CD14-positive monocyte (primary cell): ENCODE measurements around the gene SMG1. TPM values are rescaled to one million over a fixed set of nuclear protein-coding genes. Genes with fewer than 3 reads are reported as not detected.
A peak's percentile ranks its signal among the peaks of the same experiment; 100 is the strongest.

Source experiments
- DNase-seq, 3 donors: peaks; one replicate each; pipeline ENCODE4 v3.0.0-alpha.2; 2011 to 2022
- H2AFZ ChIP-seq: 2 replicates; pipeline ENCODE4 v1.6.0; 2012; ENCODE audit warnings: mild to moderate bottlenecking, low read depth, low read length, inconsistent platforms; ENCODE audit not compliant: insufficient read depth, poor library complexity, severe bottlenecking
- H3K27ac ChIP-seq, 2 donors: 1 replicate in 1 of 2; 2 replicates in 1 of 2; pipeline ENCODE4 v1.5.1; 2012 to 2013; ENCODE audit warnings: low read length in 2 of 2, control low read depth in 1 of 2, inconsistent platforms in 1 of 2, low read depth in 1 of 2, mild to moderate bottlenecking in 1 of 2
- H3K27me3 ChIP-seq, 2 donors: one replicate each; pipeline versions ENCODE4 v1.6.0 to v1.6.1; 2011 to 2013; ENCODE audit warnings: low read length in 2 of 2; ENCODE audit not compliant: control insufficient read depth in 2 of 2, insufficient read depth in 2 of 2
- H3K36me3 ChIP-seq, 2 donors: replicated peaks in 1 of 2; 1 replicate in 1 of 2; 2 replicates in 1 of 2; pipeline versions ENCODE4 v1.5.1 to v1.6.1; 2012 to 2013; ENCODE audit warnings: low read length in 2 of 2, control low read depth in 1 of 2, inconsistent platforms in 1 of 2, mild to moderate bottlenecking in 1 of 2; ENCODE audit not compliant: insufficient read depth in 2 of 2, control insufficient read depth in 1 of 2
- H3K4me1 ChIP-seq, 2 donors: 1 replicate in 1 of 2; 2 replicates in 1 of 2; pipeline versions ENCODE4 v1.5.1 to v1.6.1; 2012 to 2013; ENCODE audit warnings: low read length in 2 of 2, control low read depth in 1 of 2, inconsistent platforms in 1 of 2, mild to moderate bottlenecking in 1 of 2, moderate library complexity in 1 of 2; ENCODE audit not compliant: insufficient read depth in 2 of 2, control insufficient read depth in 1 of 2
- H3K4me2 ChIP-seq: replicated peaks from 2 replicates; pipeline ENCODE3; 2012; ENCODE audit warnings: low read length, moderate library complexity, mild to moderate bottlenecking; ENCODE audit not compliant: poor library complexity, severe bottlenecking; ENCODE audit errors: extremely low read depth
- H3K4me3 ChIP-seq, 3 experiments: fragments of 200-600 bp in 1 of 3; sonication (generic) in 1 of 3; replicated peaks in 1 of 3; 1 replicate in 2 of 3; 2 replicates in 1 of 3; pipeline ENCODE4 v1.5.1; 2011 to 2013; ENCODE audit warnings: low read length in 3 of 3, mild to moderate bottlenecking in 3 of 3, control low read depth in 2 of 3, low read depth in 2 of 3, inconsistent platforms in 1 of 3, moderate library complexity in 1 of 3
- H3K79me2 ChIP-seq: 2 replicates; pipeline ENCODE4 v1.6.0; 2012; ENCODE audit warnings: mild to moderate bottlenecking, control low read depth, inconsistent platforms, low read length, moderate library complexity; ENCODE audit not compliant: insufficient read depth
- H3K9ac ChIP-seq: 2 replicates; pipeline ENCODE4 v1.6.0; 2017; ENCODE audit warnings: low read length, mild to moderate bottlenecking; ENCODE audit not compliant: insufficient read depth, poor library complexity, severe bottlenecking
- H3K9me3 ChIP-seq, 2 donors: replicated peaks in 1 of 2; 1 replicate in 1 of 2; 2 replicates in 1 of 2; pipeline versions ENCODE4 v1.5.1 to v1.6.1; 2012 to 2013; ENCODE audit warnings: low read length in 2 of 2, control low read depth in 1 of 2; ENCODE audit not compliant: control insufficient read depth in 1 of 2, insufficient read depth in 1 of 2
- H4K20me1 ChIP-seq: 2 replicates; pipeline ENCODE4 v1.6.0; 2012; ENCODE audit warnings: mild to moderate bottlenecking, low read length, control low read depth, moderate library complexity; ENCODE audit not compliant: insufficient read depth
- H3K27ac Mint-ChIP-seq, 7 donors: one replicate each; pipeline ENCODE4 v1.8.0; 2020; ENCODE audit warnings: mild to moderate bottlenecking in 7 of 7, mixed read lengths in 7 of 7, moderate library complexity in 6 of 7, inconsistent platforms in 2 of 7
- H3K27me3 Mint-ChIP-seq, 3 donors: one replicate each; pipeline ENCODE4 v1.8.0; 2021 to 2022; ENCODE audit warnings: low read depth in 3 of 3, mild to moderate bottlenecking in 3 of 3, mixed read lengths in 3 of 3, moderate library complexity in 3 of 3, inconsistent platforms in 1 of 3
- H3K36me3 Mint-ChIP-seq, 2 donors: one replicate each; pipeline ENCODE4 v1.8.0; 2020; ENCODE audit warnings: mixed read lengths in 2 of 2, inconsistent platforms in 1 of 2, mild to moderate bottlenecking in 1 of 2
- H3K4me1 Mint-ChIP-seq: one replicate; pipeline ENCODE4 v1.8.0; 2020; ENCODE audit warnings: mild to moderate bottlenecking, mixed read lengths
- H3K4me3 Mint-ChIP-seq, 2 donors: one replicate each; pipeline ENCODE4 v1.8.0; 2020; ENCODE audit warnings: mild to moderate bottlenecking in 2 of 2, mixed read lengths in 2 of 2, moderate library complexity in 1 of 2
- H3K9me3 Mint-ChIP-seq, 7 donors: one replicate each; pipeline ENCODE4 v1.8.0; 2020 to 2022; ENCODE audit warnings: mixed read lengths in 7 of 7, mild to moderate bottlenecking in 6 of 7, moderate library complexity in 6 of 7, inconsistent platforms in 2 of 7
- CTCF ChIP-seq: fragments of 200-600 bp; IDR thresholded peaks from one replicate; pipeline ENCODE4 v1.8.0; 2022; ENCODE audit warnings: antibody characterized with exemption, mild to moderate bottlenecking
- WGBS: methylation state at CpG from one replicate; pipeline ENCODE4 v1.1.5; 2013; ENCODE audit warnings: missing lambda C conversion rate; ENCODE audit not compliant: insufficient coverage; 5-methylcytosine and 5-hydroxymethylcytosine counted together
- intact Hi-C, 2 donors: fragments of 100-400 bp; cut with micrococcal nuclease; formaldehyde crosslinking; loops; one replicate each; pipeline versions ENCODE4 v1.15.0 to v1.15.1; 2023
- polyA plus RNA-seq, 3 donors: library from polyadenylated mRNA; depleted of rRNA in 1 of 3; unstranded in 2 of 3; stranded (reverse) in 1 of 3; fragments of 300-500 nt in 2 of 3; fragments of >200 nt in 1 of 3; fragmentation: Illumina TruSeq in 2 of 3; gene quantifications; 1 replicate in 2 of 3; 2 replicates in 1 of 3; pipeline ENCODE4 v1.2.3, GENCODE V29; 2012 to 2021

The SMG1 gene
- polyA plus RNA-seq, 3 donors: 2.4 to 31.8 (median 7.1) TPM

- no peaks in the 10 kb centered on the region for H3K9me3 Mint-ChIP-seq
- intact Hi-C loops: no loop called here
- TF ChIP-seq CTCF: no peak
- H3K27me3 Mint-ChIP-seq: peaks cover 0 to 5% (median 4%) of the 10 kb centered on the region in 3 donors
- DNase-seq: no peak
- Histone ChIP-seq H3K27me3 (no peaks in the 10 kb centered on the region), H4K20me1 (no peaks in the 10 kb centered on the region), H3K4me3 (no peak overlapping the region), H3K9ac (no peak overlapping the region), H3K4me1 (peaks cover 9 to 12% of the 10 kb centered on the region in 2 donors), H3K79me2 (no peaks in the 10 kb centered on the region), H3K4me2 (no peak overlapping the region), H3K9me3 (no peaks in the 10 kb centered on the region), H3K36me3 (no peaks in the 10 kb centered on the region), H2AFZ (no peak overlapping the region), H3K27ac (no peak overlapping the region)
- WGBS: 100% methylated on average over 1 of the region's 11 CpGs
- H3K36me3 Mint-ChIP-seq: no peaks in the 10 kb centered on the region
- peaks cover 10% of the 10 kb centered on the region for H3K4me1 Mint-ChIP-seq
- no peak overlapping the region for H3K4me3 Mint-ChIP-seq
- H3K27ac Mint-ChIP-seq: no peak overlapping the region
Observed at GRCh38 chr16:18950469-18951185, 24.4 kb upstream of the SMG1 start.

DNA sequence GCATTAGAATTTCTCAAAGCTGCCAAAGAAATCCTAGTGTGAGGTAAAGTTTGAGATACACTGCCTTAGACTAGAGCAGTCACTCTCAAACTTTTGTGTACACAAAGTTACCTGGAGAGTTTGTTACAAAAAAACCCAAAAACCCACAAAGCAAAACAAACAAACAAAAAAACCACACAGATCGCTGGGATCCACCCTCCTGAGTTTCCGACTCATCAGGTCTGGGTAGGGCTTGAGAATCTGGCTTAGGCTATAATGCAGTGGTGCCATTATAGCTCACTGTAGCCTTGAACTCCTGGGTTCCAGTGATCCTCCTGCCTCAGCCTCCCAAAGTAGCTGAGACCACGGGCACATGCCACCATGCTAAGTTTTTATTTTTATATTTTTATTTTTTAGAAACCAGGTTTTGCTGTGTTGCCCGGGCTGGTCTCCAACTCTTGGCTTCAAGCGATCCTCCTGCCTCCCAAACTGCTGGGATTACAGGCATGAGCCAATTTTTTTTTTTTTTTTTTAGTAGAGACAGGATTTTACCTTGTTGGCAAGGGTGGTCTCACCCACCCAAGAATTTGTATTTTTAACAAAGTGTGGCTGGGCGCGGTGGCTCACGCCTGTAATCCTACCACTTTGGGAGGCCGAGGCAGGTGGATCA, 22.3 kb upstream of the SMG1 start:
- Mint-ChIP-seq H3K27me3 (peaks cover 0 to 1% (median 0%) of the 10 kb centered on the region in 3 donors), H3K9me3 (peaks cover 0 to 2% (median 0%) of the 10 kb centered on the region in 7 donors), H3K4me3 (no peak overlapping the region), H3K36me3 (no peaks in the 10 kb centered on the region), H3K27ac (peak overlapping the region in 1 of 7 donors; percentile 33), H3K4me1 (peaks cover 9% of the 10 kb centered on the region)
- no peak for TF ChIP-seq CTCF
- H3K27ac ChIP-seq: no peak overlapping the region
- no peaks in the 10 kb centered on the region for H3K79me2 ChIP-seq
- H3K9ac ChIP-seq: no peak overlapping the region
- 100% methylated on average over 3 of the region's 9 CpGs for WGBS
- no peak overlapping the region for H3K4me3 ChIP-seq
- H3K9me3 ChIP-seq: no peaks in the 10 kb centered on the region
- no peaks in the 10 kb centered on the region for H3K27me3 ChIP-seq
- intact Hi-C loops: no loop called here
- H3K36me3 ChIP-seq: no peaks in the 10 kb centered on the region
- DNase-seq: no peak
- no peak overlapping the region for H3K4me2 ChIP-seq
- no peaks in the 10 kb centered on the region for H4K20me1 ChIP-seq
- no peak overlapping the region for H2AFZ ChIP-seq
- H3K4me1 ChIP-seq: peaks cover 9 to 13% of the 10 kb centered on the region in 2 donors
